OCI-M1 (cell line): ENCODE results near the gene FSTL3.
"Not testable (repeated sequence)": the region's sequence is repeated elsewhere in the genome, so short reads cannot be mapped to it uniquely, and the experiment has no call there.

Experiments used
- DNase-seq: peaks from one replicate; lab custom pipeline; 2025; lab: John Stamatoyannopoulos, UW

FSTL3 gene

DNA sequence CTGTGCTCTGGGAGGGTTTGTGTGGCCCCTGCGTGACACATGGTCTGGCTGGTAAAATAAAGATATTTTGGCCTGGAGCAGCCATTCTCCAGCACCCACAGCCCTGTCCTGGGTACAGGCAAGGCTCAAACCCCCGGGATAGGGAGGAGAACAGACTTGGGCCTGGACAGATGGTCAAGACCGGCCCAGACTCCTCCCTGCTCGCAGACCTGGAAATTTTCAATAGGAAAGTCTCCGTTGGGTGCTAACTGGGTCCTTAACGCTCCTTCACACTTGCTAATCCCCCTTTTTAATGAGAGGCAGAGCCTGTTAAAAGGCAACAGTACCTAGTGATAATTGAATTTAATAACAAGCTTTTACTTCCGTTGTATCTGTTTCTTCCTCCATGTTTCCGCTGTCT, 35.1 kb downstream of the FSTL3 start:
- DNase-seq = no peak

DNA sequence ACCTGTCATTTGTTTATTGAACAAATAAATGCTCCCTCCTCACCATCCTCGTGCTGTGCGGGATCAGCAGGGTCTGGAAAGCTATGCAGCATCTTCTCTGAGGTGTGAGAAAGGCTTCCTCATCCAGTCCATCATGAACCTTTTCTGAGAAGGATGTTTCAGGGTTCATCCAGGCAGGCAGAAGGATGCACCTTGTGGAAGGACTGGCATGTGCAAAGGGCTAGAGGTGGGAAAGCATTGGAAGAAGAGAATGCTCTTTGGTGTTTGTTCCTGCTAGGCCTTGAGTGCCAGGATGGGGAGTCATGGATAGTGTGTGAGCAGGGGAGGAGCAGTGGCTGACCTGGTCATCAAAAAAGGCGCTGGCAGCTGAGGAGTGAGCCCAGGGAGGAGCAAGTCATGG, 39.2 kb downstream of the FSTL3 start:
- DNase-seq = no peak

DNA sequence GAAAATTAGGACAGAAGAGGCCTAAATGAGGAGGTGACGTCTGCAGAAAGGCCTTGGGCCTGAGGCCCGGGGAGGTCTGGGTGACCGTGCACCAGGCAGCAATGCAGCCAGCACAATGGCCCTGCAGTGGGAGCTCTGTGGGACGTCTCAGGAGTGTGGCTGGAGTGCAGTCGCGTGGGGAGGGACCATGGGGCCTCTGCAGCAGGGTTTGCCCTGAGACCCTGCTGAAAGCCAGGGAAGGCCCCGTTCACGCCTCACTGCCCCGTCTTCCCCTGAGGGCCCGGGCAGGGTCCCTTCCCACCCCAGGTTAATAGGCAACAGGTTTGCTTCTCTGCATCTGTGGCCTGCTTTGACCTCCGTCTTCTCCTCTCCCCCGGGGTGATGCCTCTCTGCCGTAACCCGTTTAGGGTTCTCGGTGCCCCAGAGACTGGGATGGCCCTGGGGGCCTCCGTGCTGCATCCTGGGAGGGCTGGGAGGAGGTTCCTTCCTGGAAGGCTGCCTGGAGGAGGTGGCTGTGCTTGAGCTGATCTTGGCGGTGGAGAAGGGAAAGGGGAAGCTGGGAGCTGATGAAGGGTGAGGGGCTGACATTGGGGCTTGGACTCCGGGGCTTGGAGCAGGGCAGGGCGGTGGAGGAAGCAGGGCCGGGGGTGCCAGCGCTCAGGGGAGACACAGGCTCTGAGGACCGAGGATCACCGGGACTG, 42.2 kb downstream of the FSTL3 start:
- DNase-seq = no peak

DNA sequence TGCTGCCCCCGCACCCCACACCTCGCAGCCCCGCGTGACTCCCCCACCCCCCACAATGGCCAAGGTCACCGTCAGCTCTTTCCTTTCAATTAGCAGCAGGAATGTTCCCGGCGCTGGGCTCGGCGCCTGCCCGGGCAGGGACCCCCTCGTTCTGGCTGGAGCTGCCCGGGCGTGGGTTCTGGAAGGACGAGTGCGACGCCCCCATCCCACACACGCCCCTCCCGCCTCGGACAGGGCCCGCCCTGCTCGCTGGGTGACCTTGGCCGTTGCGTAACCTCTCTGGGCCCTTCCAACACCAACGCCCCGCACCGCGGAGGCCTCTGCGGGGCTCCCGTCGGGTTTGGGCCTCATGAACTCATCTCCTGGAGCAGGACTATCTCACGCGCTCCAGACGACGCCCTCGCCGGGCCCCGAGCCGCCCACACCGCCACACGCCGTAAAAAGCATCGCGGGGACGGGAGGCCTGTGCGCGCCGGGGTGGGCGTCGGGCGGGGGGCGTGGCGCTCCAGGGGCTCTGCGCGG, 42.9 kb downstream of the FSTL3 start:
- no peak for DNase-seq

DNA sequence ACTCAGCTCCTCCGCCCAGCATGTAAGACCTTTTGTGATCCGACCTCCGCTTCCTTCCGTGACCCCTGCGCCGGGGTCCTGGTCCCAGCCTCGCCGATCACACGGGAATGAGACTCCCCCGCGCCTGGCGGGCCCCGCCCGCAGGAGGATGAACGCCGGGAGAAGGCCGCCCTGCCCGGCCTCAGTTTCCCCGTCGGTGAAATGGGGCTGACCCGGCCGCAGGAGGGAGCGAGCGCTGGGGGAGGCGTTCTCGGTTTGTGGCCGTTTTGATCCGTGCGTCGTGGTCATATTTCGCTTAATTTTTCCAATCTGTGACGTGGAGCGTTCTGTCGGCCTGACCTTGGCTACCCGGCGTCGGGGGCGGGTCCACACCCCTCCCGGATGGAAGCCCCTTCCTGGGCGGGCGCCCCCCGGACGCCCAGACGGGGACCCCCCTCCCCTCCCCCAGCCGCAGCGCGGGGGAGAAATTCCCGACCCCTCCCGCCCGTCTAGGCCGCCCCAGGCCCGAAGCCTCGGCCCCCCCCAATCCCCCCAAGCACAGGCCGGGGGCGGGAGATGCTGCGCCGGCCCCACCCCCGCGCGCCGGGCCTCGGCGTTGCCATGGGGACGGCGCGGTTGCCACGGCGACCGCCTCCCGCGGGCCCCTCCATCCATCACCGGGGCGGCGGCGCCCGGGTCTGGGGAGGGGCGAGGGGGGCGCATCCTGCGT, 43.6 kb downstream of the FSTL3 start:
- no peak for DNase-seq

DNA sequence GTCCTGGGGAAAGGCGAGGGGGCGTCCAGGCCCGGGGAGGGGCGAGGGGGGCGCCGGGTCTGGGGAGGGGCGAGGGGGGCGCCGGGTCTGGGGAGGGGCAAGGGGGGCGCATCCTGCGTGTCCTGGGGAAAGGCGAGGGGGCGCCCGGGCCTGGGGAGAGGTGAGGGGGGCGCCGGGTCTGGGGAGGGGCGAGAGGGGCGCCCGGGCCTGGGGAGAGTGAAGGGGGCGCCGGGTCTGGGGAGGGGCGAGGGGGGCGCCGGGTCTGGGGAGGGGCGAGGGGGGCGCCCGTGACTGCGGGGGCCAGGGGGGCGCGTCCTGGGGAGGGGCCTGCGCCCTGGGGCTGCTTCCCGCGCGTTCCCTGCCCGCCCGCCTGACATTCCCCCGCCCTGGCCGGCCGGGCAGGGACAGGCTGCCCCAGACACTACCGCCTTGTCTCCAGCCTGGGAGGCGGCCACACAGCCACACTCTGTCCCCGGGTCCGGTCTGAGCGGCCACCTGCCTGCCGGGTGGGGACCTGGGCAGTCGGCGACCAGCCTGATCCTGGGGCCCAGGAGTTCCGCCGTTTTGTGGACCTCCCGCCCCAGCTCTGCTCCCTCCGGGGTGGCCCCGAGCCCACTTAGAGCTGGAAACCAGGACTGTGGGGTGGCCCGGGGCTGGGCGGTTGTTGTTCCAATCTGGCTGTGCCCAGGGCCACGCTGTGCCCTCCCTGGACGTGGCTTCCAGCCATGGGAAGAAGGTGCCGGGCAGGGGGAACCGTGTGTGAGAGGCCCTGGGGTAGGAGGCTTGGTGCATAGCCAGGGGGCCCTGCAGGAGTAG, 44.4 kb downstream of the FSTL3 start:
- DNase-seq = no peak

DNA sequence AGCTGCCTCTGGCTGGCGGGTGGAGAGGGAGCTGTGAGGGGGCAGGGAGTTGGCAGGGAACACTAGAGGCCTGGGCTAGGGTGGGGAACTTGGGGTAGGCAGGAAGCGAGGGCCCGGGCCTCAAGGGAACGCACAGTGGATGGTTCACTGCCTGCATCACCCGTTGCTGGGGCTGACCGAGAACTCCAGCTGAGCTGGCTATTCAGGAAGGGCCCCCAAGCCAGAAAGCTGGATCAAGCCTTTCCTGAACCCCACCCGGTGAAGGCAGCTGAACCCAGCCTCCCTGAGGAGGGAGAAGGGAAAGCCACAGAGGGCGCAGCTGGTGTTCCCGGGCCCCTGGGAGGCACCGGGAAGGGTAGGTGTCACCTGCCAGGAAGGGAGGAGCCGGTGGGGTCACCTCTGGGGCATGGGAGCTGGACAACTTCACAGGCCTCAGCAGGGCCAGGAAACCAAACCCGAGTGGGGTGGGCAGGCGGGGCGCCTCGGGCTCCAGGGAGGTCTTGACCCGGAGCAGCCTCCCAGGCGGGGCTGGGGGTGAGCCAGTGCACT, 46.4 kb downstream of the FSTL3 start:
- no peak for DNase-seq

DNA sequence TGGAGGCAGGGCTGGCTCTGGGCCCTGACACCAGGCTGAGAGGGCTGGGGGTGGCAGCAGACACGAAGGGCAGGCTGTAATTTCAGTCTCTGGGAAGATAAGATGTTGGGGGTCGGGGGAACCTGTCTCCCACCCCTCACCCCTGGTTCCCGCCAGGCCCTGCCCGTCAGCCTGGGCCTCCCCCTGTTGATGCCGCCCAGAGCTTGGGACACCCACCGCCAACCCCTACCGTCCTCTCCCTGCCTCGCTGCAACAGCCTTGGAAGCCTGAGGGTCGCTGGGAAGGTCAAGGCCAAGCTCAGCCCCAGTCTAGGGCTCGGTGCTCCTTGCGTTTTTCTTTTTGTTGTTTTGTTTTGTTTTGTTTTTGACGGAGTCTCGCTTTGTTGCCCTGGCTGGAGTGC, 47.1 kb downstream of the FSTL3 start:
- DNase-seq = no peak

DNA sequence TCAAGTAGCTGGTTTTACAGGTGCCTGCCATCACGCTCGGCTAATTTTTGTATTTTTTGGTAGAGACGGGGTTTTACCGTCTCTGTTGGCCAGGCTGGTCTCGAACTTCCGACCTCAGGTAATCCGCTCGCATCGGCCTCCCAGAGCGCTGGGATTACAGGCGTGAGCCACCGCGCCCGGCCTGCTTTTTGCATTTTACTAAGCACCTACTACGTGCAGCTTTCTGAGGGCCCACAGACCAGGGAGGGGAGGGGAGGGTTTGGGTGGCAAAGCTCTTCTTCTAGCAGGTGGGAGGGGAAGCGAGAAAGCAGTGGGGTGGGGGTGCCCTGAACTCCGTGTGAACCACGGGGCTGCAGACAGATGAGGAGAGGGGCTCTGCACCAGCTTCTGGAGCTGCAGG, 47.5 kb downstream of the FSTL3 start:
- no peak for DNase-seq

DNA sequence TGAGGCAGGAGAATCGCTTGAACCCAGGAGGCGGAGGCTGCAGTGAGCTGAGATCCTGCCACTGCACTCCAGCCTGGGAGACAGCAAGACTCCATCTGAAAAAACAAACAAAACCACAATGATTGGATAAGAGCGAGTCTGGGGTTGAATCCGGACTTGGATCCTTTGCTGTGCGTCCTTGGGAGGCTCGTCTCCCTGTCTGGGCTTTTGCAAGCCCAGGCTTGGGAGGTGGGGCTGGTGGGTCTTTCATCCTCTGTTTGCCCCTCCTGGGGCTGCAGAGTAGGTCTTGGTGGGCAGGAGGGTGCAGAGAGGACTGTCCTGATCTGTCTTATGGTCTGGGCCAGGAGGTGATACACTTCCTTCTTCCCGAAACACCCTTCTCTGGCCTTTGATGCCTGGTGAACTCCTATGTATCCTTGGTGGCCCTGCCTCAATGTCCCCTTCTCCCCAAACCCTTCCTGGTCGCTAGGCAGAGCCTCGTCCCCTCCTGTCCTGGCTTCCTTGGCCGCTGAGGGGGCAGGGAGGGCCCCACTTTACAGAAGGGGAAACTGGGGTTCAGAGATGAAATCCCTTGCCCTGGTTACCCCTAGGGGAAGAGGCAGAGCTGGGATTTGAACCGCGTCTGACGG, 49.4 kb downstream of the FSTL3 start:
- DNase-seq = no peak

DNA sequence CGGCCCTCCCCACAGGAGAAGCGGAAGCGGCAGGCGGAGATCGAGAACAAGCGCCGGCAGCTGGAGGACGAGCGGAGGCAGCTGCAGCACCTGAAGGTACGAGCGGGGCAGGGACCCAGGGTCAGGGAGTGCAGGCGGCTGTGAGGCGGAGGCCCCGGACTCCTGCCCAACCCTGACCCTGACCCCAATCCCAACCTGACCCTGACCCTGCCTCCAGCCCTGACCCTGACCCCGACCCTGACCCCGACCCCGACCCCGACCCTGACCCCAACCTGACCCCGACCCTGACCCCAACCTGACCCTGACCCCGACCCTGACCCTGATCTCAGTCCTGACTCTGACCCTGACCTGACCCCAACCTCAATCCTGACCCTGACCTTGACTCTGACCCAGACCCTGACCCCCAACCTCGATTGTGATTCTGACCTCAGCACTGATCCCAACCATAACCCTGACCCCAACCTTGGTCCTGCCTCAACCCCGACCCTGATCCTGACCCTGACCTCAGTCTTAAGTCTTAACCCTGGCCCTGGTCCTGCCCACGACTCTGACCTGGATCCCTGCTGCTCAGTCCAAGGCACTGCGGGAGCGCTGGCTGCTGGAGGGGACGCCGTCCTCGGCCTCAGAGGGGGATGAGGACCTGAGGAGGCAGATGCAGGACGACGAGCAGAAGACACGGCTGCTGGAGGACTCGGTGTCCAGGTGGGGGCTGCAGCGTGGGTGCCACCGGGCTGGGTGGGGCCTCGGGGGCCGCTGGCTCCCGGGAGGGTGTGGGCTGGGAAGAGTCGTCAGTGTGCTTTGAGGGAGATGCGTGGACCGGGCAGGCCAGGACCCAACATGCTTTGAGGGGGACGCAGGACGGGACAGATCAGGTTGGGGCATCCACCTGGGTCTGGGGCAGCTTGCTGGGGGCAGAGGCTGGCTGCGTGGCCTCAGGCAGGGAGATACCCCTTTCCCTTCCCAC, 51.1 kb downstream of the FSTL3 start:
- no peak for DNase-seq

DNA sequence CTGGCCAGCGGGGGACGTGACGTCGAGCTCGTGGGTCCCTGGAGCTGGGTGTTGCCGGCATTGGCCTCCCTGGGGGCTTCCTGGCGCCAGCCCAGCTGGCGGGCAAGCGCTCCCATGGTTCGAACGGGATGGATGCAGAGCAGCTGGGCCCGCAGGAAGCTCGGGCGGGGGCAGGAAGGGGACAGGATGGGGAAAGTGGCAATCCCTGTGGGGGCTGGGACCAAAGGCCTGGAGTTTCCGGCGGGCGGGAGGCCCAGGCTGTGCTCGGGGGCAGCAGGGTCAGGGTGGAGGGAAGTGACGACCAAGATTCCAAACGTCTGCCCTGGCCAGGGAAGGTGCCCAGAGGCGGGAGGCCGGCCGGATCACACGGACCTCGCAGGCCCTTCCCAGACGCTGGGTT, 51.8 kb downstream of the FSTL3 start:
- no peak for DNase-seq

DNA sequence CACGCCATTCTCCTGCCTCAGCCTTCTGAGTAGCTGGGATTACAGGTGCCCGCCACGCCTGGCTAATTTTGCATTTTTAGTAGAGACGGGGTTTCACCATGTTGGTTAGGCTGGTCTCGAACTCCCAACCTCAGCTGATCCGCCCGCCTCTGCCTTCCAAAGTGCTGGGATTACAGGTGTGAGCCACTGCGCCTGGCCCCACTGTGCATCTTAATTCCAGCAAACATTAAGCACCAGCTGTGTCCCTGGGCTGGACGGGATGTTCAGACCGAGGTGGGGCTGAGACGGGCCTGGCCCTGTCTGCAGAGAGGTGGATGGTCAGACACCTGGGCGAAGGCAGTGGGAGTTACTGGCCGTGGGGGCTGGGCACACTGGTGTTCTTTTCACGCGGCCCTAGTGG, 53.4 kb downstream of the FSTL3 start:
- DNase-seq = not testable (repeated sequence)

DNA sequence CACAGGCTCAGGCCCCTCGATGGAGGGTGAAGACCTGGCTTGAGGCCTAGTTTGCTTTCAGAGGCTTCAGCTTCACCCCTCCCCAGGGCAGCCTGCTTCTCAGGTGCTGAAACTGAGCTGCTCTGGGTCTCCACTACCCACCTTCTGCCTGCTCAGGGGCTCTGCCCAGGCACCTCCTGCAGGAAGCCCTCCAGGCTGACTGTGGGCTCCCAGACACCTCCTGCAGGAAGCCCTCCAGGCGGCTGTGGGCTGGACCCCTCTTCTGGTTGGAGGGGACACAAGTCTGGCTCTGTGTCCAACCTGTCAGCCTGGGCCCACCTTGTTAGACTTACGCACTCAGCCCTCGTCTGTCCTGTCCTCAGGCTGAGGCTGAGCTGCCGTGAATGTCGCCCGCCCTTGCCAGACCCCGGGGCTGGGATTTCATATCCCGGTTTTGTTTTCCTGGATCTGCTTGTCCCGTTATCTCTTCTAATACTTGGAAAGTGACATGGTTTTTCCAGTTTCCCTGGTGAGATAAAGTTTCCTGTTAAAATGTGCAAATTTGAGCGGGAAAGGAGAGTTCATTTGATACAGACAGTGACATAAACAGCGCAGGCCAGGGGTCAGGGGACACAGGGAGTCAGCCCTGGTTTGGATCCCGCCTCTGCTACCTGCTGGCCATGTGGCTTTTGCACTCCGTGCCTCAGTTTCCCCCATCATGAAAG, 53.9 kb downstream of the FSTL3 start:
- no peak for DNase-seq

DNA sequence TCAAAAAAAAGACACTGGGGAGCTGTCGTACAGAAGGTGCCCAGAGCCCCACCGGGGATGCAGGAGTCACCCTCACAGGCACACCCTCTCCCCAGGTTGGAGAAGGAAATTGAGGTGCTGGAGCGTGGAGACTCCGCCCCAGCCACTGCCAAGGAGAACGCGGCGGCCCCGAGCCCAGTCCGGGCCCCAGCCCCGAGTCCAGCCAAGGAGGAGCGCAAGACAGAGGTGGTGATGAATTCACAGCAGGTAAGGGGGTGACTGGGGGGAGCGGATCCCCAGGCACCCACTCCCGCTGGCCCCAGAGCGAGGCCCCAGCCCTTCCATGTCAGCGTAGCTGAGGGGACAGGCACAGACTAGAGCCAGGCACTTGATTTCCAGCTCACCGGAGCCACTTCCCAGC, 54.8 kb downstream of the FSTL3 start:
- no peak for DNase-seq

DNA sequence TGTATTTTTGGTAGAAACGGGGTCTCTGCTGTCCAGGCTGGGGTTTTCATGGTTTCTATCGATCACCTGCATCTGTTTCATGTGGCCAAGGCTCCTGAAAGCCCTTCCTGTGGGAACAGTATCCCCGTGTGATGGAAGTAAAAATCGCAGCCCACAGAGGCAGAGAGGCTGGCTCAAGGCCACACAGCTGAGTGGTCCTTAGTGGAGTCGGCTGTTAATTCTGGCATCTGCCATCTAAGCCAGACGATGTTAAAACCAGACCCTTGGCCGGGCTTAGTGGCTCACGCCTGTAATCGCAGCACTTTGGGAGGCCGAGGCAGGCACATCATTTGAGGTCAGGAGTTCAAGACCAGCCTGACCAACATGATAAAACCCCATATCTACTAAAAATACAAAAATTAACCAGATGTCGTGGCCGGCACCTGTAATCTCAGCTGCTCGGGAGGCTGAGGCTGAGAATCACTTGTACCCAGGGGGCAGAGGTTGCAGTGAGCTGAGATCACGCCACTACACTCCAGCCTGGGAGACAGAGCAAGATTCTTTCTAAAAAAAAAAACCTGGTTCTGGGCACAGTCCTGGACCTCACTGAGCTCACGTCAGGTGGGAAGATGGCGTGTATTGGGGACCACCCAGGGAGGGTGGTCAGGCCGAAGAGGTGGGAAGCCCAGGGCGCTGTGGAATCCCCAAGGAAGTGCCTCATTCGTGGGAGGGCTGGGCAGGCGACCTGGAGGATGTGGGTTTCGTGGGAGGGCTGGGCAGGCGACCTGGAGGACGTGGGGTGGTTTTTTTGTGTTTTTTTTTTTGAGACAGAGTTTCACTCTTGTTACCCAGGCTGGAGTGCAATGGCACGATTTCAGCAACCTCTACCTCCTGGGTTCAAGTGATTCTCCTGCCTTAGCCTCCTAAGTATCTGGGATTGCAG, 56.2 kb downstream of the FSTL3 start:
- DNase-seq = no peak
